NCI-H748 (cell line): ENCODE measurements around the gene MOB3B.

Source experiments
- DNase-seq: peaks from one replicate; lab custom pipeline; 2025; ENCODE audit not compliant: unreplicated experiment; lab: John Stamatoyannopoulos, UW

MOB3B gene

DNA sequence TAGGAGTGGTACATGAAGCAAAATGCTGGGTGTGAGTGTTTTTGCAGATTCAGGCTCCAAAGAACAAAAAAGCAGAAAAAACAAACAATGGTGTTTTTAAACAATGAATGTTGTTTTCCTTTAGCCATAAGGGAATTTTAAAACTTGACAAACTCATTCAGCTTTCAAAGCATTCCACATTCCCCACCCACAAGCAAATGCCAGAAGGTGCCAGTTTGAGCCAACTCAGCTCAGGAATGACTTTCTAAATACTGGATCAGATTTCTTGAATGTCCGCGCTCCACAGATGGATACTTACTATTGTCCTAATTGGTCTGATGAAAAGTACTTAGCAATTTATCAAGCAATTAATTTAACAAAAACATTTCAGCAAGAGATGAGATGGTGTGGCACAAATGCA lies 12.9 kb upstream of the MOB3B start:
- no peak for DNase-seq

DNA sequence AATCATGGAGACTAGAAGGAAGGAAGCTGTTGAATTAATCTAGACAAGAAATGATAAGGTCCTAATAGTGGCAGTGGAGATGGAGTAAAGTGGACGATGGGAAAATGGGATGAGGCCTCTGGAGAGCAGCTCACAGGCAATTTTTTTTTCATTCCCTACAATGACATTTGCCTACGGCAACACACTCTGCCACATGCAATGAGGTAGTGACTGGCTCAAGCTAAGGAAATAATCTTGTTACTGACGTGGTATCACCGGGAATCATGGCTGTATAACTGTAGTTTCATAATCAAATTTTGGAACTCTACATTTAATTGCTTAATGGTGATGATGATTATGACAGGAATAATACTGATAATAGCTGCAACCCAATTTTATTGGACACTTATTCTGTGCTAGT lies 12.1 kb upstream of the MOB3B start:
- no peak for DNase-seq

DNA sequence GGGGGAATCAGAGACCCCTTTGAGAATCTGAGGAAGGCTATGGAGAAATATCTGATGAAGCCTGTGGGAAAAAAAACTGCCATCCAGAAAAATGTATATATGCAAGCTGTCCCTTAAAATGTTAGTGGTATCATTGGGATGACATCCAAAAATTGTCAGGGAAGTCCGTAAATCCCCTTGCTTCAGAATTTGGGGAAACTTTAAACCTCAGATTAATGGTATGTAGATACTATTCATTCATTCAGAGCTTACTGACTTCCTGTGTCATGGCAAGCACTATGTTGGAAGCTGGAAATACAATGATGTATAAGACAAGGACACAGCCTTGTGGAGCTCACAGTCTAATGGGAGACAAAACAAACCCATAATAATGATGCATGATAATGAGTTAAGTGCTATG lies 10.9 kb upstream of the MOB3B start:
- DNase-seq = no peak

DNA sequence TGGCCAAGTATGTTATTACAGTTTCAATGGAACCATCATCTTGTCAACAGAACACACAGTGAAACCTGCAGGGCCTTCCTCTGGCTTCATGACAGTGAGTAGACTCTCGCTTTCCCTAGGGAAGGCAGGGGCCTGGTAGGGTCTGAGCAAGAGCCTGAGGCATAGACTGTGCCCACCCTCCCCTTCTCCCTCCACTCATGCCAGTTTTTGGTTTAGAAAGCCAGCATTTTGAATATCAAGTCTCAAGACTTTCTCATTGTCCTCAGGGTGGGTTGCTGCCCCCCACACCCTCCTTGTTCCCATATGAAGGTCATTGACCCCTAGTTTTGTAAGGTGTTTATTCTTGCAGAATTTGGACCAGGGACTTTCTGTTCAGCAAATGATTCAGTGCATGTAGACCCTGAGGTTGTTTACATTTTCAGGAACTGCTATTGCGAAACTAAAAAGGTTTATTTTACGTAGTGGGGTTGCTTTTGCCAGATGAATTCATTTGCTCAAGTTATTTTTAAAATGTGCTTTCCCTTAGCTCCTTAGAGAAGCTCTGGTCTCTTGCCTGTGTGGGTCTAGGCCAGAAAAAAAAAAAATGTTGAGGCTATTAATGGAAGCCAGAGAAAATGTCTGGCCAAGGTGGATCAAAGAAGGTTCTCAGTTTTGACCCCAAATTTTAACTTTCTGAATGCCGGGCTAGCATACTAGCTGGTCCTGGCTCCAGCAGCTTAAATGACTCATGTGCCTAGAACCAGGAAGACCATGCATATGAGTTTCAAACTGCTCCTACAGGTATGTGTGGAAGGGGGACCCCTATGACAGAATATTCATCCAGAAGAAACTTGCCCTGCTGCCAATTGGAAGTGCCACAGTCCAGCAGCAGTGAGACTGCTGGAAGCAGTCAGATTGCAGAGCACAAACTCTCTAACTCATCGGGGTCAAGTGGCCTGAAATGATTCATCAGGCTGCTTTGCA lies 10.1 kb upstream of the MOB3B start:
- no peak for DNase-seq

GRCh38 chr9:27538647-27539046 lies 9.0 kb upstream of the MOB3B start:
- DNase-seq = no peak

DNA sequence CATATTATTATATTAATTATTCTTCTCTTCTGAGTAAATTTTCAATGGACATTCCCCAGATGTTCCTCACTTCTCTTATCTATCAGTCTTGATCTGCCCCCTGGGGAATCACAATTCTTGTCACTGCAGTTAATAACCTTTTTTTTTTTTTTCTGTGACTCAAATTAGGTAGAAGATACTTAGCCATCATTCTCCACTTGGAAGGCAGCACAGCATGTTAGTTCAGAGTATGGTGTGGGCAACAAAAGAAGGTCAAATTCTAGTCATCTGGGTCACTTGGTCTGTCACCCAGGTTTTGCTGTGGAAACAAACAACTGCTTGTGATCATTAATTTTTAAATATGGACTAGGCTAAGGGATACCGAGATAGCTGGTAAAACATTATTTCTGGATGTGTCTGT lies 8.1 kb upstream of the MOB3B start:
- no peak for DNase-seq

GRCh38 chr9:27537027-27537435 lies 7.4 kb upstream of the MOB3B start:
- no peak for DNase-seq

- DNase-seq = no peak
Measured at GRCh38 chr9:27536168-27536567, 6.6 kb upstream of the MOB3B start.

DNA sequence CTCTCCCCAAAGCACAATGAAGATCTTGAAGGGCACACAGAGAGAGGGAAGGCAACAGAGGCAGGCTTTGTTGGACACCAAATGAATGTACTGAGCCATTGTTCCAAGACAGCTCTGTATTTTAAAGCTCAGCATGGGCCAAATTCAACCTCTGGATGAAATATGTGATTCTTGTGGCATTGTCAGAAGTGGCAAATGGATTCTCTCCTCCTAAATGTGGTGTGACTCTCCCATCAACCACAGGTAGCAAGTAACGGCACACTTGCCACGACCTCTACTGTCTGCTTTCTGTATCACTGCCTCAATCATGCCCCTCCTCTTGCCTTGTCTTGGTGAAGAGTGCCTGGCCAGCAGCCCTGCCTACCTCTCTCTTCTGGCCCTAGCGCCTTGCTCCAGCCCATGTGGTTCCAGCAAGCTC lies 6.1 kb upstream of the MOB3B start:
- DNase-seq = no peak

- DNase-seq = no peak
Measured at GRCh38 chr9:27534658-27535209, 5.1 kb upstream of the MOB3B start.

DNA sequence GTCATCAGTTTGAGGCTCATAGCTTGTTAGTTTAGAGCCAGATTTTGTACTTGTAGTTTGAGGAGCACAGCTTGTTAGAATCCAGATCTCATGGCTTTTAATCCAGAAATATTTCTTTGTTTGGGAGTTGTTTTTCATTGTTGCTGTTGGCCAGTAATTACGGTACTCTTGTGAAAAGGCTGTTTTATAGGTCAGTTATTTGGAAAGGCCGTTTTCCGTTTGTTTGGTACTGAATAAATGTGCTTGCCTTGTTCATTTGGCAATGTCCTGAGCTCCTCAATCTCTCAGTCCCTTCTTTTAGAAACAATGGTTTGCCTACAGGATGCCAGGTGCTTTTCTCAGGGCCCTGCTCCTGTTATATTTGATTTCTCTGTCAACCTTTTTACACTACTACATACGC lies 4.5 kb upstream of the MOB3B start:
- no peak for DNase-seq

DNA sequence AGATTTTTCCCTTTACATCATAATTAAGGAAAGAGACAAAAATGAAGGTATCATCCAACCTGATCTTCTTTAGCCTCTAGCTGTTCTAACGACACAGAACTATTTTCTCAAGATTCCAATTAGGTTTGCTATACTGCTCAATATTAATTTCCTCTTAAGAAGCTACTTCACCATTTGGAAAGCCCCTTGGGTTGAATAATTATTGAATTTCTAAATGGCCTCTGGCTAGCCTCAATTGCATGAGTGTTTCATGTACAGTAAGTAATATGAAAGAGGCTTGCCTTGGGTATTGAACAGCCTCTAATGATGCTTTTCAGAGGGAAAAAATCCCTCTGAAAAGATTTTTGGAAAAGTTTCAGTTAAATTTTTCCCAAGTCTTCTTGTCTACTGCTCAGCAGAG lies 3.7 kb upstream of the MOB3B start:
- DNase-seq = no peak

GRCh38 chr9:27532046-27532445 lies 2.4 kb upstream of the MOB3B start:
- no peak for DNase-seq

DNA sequence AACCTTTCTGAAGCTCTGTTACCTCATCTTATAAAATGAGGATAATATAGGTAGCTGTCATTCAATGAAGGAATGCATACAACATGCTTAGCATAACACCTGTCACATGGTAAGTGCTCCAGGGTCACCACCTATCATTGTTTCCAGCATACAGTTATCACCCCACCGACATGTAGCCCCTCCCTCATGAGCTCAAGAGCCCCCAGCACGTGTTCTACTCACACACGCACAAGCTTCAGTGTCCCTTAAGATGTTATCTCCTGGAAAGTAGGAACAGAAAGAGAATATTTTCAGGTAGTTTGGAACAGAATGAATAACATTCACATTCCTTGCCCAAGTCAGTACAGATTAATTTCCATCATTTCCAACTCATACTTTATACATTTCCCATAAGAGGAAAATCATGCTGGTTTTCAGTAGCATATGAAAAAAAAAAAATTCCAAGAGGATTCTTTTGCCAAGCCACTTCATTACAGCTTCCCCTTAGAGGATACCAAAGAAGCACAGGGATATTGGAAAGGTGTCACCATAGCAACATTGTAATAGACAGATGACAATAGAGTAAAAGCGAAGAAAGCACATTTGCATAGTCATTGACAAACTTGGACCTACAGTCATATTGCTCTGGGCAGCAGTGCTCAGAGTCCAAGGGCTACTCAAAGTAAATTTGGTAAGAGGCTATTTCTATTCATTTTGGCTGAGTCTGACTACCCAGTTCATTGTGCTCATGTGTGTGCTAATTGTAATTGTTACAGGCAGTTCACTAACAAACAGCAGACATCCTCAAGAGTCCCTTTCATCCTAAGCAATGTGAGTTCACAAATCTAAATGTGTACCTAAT lies 1.5 kb upstream of the MOB3B start:
- DNase-seq = peak; percentile 17

DNA sequence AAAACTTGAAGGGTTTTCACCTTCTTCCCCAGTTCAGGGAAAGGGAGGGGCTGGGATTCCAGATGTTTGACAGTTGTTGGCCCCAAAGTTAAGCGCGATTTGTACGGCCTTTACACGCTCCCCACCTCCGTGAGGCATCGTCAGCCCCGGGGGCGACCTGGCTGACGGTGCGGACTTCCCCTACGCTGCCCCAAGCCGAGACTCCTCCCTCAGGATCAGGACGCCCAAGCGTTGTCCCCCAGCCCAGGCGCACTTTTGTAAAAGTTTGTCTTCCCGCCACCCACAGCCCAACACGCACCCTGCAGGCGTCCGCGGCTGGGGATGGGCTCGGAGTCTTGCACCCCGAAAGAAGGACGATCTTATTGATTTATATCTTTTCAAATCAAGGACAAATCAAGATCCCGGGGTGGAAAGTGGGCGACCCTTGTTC lies 713 bp downstream of the MOB3B start:
- DNase-seq = peak; percentile 59

GRCh38 chr9:27528076-27528885 lies 1.3 kb downstream of the MOB3B start:
- DNase-seq = no peak

- DNase-seq = no peak
Measured at GRCh38 chr9:27527702-27528075, 1.9 kb downstream of the MOB3B start.

- no peak for DNase-seq
Measured at GRCh38 chr9:27524236-27524635, 5.4 kb downstream of the MOB3B start, which contains the start of gene IFNK. Gene IFNK (plus strand): TSS chr9:27524290. CDS start chr9:27524337, 47 bp downstream.

DNA sequence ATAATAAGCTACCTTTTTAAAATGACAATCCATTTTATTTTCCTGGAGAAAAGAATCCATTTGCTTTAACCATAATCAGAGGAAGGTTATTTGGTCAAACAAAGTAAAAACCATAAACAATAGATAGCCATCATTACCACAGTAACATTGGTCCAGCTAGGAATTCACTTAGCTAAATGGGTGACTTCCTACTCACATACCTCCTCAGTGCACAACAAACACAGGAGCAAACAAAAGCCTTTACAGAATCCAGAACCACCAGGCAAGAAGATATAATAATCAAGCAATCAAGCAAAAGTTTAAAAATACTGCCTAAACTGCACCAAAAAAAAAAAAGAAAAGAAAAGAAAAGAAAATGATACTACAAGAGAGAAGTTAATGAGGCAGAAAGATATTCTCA lies 6.5 kb downstream of the MOB3B start:
- no peak for DNase-seq

GRCh38 chr9:27520986-27521385 lies 8.6 kb downstream of the MOB3B start:
- no peak for DNase-seq
